Activated CD8-positive, alpha-beta memory T cell treated with anti-CD3 and anti-CD28 coated beads for 24 hours (primary cell): ENCODE data around the gene ATXN7L1.
A peak's percentile ranks its signal among the peaks of the same experiment; 100 is the strongest.

Experiments used
- DNase-seq: peaks from one replicate; pipeline ENCODE4 v3.0.0-alpha.2; 2020

The ATXN7L1 gene

DNA sequence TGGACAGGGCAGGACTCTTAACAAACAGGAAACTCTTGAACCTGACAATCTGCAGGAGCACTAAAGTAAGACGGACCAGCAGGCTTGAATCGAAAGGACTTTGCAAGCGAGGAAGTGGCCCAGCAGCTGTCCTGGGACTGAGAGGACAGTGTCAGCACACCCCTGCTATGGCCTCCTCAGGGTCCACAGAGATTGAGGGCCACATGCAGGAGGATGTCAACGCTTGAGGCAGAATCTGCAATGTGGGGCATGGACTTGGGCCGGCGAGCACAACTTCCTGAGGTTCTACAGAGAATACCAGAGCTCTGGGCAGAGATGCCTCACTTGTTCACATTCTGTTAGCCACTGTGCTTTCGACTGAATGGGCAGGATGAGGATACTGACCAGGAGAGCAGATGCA, 210.7 kb downstream of the ATXN7L1 start:
- no peak for DNase-seq

DNA sequence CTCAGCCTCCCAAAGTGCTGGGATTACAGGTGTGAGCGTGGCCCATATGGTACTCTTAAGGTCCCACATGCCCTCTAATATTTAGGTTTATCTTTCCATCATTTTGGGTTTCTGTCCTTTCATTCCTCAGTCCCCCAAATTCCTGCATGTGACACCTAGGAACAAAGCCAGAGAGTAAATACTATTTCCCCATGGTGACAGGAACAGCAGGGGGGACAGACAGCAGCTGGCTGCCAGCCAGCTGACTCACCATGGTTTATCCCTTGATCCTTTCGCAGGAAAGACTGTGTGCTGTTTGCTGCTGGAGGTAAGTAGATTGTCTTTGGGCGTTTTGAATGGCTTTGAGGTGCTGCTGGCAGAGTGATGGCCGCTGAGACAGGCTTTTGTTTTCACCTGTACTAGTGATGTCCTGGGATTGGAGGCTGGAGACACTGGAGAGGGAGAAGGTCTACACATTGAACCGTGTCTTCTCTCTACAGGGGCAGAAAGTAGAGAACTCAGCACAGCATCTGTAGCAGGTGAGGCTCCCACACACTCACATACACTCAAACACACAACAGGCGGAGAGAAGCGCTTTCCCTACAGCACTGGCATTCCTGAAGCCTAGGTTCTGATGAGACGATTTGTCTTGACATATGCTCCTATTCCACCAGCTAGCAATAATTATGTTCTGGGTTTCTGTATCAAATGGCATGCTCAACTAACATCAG, 211.4 kb downstream of the ATXN7L1 start:
- DNase-seq, result no peak

DNA sequence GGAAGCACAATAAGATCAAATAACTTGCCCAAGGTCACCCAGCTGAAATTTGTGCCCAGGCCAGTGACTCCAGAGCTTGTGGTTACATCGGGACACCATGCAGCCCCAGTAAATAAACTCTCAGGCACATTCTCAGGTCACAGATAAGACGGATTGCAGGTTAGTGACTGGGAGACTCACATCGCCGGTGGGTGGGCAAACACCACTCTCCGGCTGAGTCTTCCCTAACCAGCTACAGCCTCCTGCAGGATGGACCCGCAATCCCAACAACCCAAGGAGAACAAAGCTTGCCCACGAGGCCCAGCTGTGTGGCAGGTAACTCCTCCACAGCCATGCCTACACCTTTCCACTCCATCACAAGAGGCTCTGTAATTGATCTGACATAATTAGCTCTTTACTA, 213.4 kb downstream of the ATXN7L1 start:
- DNase-seq, result no peak

DNA sequence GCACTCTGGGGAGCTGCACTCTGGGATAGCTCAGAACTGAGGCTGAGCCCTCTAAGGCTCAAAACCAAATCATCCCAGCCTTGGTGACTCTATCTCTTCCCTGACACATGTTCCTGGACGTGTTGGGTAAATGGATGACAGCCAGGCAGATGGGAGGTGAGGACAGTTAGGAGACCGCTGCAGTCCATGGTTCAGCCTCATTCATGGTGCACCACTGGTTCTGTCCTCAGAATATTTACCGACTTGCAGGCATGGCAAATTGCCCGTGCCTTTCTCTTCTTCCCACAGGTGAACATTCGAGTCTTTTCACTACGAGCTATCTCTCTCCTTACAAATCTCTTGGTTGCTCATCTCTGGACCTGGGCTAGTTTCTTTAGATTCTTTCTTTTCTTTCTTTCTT, 214.8 kb downstream of the ATXN7L1 start:
- DNase-seq, result no peak

DNA sequence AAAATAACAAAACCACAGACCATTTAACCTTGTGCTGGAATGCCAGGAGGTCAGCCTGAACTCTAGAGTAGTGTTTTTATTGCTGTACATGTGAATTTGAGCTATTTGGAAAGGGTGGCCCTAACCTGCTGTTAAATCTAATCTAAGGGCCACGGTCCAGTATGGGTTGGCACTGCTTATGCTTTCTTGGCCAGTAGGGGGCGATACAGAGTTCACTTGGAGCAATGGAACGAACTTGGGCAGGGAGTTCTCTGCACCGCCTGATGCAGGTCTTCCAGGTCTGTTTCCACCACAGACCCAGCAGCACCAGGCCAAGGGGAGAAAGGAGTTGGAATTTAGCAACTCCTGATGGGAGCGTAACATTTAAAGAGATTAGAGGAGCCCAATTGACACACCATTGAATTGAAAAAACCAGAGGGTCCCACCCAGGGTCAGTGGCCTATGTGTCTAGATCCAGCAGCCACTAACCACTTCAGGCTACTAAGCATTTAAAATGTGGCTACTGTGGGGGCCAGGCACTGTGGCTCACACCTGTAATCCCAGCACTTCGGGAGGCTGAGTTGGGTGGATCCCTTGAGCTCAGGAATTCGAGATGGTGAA, 219.4 kb downstream of the ATXN7L1 start:
- peak; percentile 85 for DNase-seq

DNA sequence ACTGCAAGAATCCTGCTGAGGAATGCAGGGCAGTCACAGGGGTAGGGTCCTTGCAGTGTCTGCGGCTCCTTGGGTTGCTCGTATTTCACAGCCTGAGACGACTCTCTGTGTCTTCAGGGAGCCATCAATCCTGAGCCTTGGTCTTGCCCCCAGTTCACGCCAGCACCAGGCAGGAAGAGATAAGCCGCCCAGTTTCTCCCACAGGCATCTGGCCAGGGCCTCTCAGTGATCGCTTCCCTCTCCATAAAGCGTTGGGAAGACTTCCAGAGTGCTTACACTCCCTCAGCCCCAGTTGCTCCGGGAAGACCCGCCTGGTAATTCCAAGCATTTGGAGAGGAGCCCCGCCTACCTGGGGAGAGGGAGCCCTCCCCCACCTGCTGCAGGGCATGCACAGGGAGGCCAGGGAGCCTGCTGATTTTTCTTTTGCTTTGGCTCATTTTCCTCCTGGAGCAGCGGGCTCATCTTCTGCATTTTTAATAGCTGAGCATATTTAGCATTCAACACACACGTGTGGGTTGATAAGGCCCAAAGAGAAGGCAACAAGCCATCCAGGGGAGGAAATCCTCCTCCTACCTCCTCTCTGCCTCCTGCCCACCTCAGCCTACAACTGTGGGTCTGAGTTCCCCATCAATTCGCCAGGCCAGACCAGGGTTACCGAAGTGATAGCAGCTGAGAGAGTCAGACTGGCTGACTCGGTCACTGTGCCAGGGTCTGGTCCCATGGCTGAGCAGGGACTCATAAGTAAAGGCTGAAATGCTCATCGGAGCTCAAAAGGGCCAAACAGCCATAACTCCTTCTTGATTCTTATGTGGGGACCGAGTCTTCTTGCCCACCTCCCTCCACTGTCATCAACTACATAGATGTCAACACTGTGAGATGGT, 220.7 kb downstream of the ATXN7L1 start:
- no peak for DNase-seq

DNA sequence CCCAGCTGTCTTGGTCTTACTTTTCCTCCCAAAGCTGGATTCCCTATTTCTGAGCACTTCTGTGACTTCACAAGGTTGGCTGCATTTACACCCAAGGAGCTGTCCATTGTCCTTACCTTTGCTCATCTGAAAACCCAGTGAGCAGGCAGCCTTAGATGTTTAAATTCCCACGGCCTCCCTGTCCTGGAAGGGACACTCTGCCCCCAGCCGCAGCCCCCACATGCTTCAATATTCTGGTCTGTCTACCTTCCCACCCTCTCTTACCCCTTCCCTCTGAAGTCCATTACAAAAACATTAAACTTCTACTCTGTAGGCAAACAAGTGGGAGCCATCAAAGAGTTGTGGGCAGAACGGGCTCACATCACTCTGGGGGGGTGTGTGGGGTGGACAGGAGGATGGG, 221.3 kb downstream of the ATXN7L1 start:
- DNase-seq, result no peak

DNA sequence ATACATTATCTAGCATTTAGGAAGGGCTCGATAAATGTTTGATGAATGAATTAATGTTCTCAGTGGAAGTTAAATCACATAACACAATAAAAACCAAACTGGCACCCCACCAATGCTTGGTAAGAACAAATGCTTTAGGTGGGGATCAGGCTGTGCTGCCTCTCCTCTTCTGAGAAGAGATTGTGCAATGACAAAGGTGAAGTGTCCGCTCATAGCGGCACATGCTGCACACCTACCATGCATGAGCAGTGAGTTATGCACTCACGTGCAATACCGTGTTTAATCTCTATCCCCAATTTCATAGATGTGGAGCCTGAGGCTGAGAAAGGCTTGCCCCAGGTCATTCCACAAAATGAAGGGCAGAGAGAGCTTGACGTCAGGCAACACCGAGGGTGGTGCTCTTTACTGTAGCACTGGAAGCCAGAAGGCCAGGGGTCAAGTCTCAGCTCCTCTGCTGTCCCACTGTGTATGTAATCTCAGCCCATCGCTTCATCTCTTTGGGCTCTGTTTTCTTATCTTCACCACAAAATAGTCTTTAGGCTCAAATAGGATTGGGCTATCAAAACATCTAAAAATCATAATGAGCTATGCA, 222.2 kb downstream of the ATXN7L1 start:
- DNase-seq, result no peak

DNA sequence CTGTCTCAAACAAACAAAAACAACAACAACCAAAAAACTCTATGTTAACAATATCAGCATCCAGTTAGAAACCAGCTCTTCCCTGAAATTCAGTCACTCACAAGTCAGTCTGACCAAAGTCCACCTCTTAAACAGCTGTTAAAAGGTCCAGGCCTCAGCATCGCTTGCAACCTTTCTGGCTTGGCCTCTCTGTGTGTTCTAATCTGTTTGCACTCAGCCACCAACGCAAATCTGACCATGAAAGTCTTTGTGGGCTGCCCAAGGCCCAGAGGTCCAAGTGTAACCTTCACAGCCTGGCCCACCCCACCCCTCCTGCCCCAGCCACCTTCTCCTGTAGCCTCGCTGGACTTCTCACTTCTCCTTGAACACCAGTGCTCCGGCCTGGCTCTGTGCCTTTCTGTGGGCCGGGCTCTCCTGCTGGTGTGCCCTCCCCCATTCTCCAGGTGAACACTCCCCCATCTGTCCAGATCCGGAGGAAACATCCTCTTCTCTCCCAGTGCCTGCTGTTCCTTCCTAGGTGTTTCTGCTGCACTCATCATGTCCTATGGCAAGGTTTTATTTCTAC, 222.9 kb downstream of the ATXN7L1 start:
- DNase-seq, result no peak

DNA sequence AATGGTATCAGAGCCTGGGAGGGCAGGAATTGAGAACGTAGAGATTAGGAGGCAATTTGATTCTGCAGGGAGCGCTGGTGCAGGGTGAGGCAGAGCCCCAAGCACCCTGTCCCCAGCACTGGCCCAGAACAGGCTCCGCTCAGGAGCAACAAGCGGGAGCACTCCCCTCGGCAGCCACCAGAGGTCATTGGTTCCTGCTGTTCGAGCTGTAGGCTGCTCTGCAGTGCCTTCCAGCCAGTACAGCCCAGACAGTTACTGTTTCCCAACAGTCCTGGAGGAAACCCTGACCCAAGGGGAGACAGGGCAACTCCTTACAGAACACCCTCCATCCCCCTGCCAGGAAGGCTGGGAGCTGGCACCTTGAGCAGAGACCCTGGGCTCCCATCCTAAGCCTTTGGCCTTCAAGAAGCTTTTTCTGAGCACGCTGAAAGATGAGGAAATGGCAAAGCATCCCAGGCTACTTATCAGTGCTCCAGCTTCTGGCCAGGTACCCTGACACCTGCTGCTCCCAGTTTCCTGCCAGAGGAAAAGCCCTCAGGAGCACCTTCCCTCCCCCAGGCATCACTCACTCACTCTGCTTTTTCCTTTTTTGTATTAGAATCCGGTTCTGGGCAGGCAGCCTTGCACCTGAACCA, 223.9 kb downstream of the ATXN7L1 start:
- peak; percentile 83 for DNase-seq

DNA sequence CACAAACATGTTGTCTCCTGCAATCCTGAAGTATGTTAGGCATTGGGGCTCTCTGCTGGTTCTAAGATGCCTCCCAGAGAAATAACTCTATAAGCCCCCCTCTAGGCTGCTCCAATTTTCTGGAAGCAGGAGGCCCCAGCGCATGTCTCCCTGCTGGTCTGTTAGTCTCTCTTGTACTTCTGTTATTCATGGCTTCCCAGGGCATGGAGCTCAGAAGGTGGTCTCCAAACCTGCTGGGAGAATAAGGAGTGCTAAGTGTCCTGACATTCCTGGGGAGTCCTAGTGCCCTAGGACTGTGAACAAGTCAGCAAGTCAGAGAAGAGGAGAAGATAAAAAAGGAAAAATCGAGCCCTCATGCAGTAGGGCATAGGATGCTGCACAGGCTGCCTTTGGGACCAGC, 224.6 kb downstream of the ATXN7L1 start:
- no peak for DNase-seq

DNA sequence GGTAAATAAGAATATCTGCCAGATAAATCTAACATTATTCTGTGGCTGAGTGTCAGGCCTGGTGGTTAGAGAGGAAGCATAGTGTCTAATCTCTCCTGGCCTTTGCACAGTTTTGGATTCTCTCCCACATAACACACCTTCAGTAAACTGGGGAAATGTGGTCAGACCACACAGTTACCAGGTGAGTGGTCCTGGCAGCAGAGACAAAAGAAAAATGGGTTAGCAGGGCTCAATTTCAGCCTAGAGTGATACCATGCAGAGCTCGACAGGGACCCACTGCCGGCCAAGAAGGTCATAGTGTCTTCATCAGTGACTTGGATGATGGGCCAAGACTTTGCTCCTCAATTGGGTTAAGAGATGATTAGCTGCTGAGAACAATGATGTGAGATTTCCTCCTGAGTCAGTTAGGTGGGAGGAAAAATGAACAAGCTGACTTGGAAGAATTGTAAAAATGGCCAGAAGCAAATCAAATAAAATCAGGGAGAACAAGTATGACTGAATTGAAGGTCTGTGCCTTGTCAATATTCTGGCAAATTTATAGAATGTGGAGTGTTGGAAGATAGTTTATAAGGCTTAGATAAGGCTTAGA, 225.9 kb downstream of the ATXN7L1 start:
- no peak for DNase-seq

DNA sequence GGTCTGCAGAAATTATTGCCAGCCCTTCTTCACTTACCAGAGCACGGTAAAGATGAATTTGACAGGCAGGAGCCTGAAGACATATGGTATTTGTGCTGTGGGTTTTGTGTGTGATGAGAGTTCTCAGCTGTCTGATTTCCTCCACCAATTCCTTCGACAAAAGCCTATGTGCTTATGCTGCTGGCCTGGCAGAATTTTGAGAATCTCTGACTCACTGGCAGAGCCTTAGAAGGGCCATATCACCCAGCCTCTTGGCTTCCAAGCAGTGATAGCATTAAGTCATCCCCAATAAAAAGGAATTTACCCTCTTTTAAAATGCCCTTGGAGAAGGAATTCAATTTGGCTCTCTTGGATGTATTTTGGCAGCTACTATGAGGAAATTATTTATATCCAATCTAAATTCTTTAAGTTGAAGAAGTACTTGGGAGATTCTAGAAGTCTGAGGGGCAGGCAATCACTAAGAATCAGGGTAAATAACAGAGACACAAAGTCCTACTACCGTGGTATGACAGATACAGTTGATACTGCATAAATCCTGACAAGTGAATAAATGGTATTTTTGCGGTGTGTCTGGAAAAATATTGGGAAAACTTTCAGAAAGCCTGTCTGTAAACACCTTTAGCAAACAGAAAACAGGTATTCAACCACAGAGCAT, 226.5 kb downstream of the ATXN7L1 start:
- DNase-seq, result no peak

DNA sequence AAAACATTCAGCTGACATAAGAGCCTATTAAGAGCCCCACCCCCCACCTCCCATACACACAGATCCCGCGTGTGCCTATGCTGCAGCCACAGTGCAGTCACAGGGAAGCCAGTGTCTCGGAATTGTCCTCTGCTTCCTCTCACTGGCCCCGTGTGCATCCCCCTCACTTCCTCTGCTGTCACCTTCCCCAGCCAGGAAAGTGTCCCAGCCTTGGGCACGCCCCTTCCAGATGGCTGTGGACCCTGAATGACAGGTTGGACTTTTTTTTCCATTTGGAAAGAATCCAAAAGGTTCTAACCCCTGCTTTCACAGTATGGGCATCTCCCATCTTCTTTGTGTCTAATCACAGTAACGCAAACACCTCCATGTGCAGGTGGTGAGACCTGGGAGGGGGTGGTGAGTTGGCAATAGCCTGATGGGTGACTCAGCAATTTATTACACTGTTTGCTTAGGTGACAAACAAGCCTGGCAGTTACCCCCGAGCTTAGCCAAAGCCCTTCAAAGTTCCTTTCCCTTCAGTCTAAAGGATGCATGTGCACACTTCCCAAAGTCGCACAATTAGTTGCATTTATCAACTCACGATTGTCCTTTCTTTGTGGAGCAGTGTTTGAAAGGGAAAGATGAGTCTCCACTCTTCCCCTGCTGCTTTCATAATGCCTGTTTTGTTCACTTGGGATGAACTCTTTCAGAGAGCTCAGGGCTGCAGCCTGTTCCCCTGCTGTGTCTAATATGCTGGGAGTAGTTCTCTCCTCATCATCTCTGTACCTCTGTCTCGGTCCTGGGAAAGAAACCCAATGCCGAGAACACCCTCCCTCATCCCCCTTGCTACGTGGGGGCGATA, 227.6 kb downstream of the ATXN7L1 start:
- no peak for DNase-seq

DNA sequence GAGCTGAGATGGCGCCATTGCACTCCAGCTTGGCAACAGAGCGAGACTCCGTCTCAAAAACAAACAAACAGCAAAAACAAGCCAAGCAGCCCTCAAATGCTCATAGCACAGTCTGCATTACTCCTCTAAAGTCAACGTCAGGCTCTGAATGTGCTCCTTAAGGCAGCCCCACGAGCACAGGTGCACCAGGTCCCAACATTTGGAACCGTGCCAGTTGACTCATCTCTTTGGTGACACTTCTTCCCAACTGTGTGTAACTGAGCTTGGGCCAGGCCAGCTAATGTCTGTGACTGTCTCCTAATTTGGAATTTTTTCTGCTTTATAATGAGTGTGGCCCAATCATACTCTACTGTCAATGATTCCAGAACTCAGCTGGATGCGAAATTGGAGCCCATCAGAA, 228.8 kb downstream of the ATXN7L1 start:
- no peak for DNase-seq

DNA sequence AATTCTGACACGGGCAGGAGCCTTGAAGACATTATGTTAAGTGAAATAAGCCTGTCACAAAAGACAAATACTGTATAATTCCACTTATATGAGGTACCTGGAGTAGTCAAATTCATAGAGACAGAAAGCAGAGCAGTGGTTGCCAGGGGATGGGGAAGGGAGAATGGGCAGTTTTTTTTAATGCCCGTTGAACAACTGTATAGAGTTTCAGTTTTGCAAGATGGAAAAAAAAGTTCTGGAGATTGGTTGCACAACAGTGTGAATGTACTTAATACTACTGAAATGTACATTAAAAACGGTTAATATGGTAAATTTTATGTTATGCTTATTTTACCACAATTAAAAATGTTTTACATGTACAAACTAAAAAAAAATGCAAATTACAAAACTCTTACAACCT, 231.5 kb downstream of the ATXN7L1 start:
- DNase-seq, result no peak

DNA sequence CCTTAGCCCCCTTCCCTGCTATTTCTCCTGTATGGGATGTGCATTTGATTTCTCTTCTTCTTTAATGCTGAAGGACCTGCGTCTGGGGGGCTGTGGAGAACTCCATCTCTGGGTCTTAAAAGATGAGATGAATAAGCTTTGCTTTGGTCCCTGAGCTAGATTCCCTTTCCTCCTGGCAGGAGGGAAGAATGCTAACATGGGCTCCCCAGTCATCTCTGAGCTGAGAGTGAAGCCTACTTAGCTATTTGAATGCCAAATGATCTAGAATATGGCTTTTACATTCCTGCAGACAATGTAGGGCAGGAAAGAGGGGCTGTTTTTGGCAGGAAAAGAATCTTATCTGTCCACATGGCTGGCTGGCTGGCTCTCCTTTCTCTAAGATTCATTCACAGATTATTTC, 232.5 kb downstream of the ATXN7L1 start:
- DNase-seq, result no peak

DNA sequence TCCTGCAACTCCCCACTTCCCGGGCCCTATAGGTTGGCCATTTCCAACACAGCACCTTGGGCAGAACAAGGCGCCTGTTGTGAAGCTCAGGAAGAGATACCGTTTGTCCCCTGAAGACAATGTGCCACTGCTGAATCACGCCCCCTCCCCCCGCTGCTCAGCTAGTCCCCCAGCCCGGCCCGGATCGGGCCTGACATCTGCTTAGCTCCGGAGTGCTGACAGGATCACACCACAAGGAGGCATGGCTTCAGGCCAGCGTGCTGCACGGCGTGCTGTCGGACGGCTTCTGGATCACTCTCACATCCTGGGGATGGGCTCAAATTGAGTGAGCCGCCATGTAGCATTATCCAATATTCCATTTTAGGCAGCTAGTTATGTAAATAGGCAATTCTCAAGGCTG, 233.0 kb downstream of the ATXN7L1 start:
- no peak for DNase-seq

DNA sequence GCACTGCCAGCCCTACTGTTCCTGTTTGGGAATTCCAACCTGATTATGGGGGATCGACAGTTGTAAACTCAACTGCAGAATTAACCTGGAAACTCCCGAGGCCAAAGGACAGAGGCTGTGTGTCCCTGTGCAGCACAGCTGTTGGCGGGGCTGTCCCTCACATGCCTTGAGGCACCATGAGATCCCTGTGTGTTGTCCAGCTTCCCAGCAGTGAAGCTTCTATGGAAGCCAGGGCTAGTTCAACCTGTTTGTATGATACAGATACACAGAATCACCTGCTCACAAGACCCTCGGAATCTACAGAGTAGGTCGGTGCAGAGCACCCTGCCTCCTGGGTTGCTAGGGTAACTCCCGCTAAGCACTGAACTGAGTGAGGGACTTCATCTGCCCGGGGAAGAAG, 234.1 kb downstream of the ATXN7L1 start:
- no peak for DNase-seq

DNA sequence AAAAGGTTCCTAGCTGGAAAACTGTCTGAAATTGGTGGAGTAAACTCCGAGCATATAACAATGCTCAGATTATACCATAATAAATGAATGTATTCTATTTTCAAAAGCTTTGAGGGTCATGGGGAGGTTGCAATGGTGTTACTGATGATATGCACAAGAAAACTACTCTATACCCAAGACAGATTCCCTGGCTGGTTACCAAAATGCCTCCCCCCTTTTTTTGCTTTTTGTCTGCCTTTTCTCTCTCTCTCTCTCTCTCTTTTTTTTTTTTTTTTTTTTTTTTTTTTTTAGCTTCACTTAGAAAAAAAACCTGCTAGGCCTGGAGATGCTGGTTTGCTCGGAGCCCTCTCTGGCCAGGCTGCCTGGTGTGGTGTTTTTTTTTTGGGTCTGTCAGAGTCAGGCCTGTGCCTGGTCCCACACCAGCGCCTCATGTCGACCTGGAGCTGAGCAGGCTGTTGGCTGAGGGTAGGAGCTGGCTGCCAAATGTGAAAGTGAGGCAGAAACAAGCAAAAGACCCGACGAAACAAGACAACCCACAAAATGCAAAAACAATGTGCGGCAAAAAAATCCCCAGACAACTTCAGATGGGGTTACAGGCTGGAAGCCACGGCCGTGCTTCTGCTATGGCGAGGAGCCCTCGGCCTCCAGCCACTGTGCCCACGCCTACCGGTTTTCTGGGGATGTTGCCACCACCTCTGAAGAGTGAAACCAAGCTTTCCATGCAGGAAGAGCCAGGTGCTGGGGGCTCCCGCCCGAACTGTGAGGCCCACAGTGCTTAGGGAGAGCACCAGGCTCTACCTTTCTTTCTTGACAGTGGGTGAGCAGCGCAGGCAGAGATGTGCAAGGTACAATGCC, 235.2 kb downstream of the ATXN7L1 start:
- DNase-seq, result no peak
